Gastroesophageal sphincter (tissue), 3 donors: ENCODE measurements around the gene PLEKHO1.

Experiments used
- CTCF ChIP-seq, 4 experiments: fragments of 200-600 bp in 2 of 4; fragments of 450-650 bp in 2 of 4; sonication (generic) in 1 of 4; IDR thresholded peaks; one replicate each; pipeline ENCODE4 v1.5.1; 2017 to 2019; ENCODE audit warnings: antibody characterized with exemption in 4 of 4, mild to moderate bottlenecking in 2 of 4, moderate library complexity in 2 of 4
- EP300 ChIP-seq: sonication (generic); formaldehyde crosslinking; IDR thresholded peaks from one replicate; pipeline ENCODE4 v1.6.1; 2017; ENCODE audit warnings: antibody characterized with exemption, mild to moderate bottlenecking
- POLR2A ChIP-seq, 2 donors: fragments of 450-650 bp; IDR thresholded peaks; one replicate each; pipeline ENCODE4 v1.6.1; 2017; ENCODE audit warnings: antibody characterized with exemption in 2 of 2, mild to moderate bottlenecking in 2 of 2, moderate library complexity in 1 of 2
- POLR2AphosphoS5 ChIP-seq: sonication (generic); formaldehyde crosslinking; IDR thresholded peaks from one replicate; pipeline ENCODE4 v1.6.1; 2017; ENCODE audit warnings: antibody characterized with exemption

GRCh38 chr1:150180474-150180873 lies 30.8 kb downstream of the PLEKHO1 start:
- TF ChIP-seq CTCF (IDR thresholded peaks at IDR 0.05): no peak
- TF ChIP-seq POLR2A (IDR thresholded peaks at IDR 0.05): no peak
- no peak for TF ChIP-seq POLR2AphosphoS5
- TF ChIP-seq EP300: no peak
